HG02642 (cell line): Measurements from ENCODE around the gene DSEL.

ENCODE experiments used
- ATAC-seq: cut with Tn5 transposase; IDR thresholded peaks from one replicate; pipeline ENCODE4 v1.9.1; 2021; ENCODE audit warnings: mild to moderate bottlenecking; ENCODE audit not compliant: unreplicated experiment, poor library complexity

DSEL gene

DNA sequence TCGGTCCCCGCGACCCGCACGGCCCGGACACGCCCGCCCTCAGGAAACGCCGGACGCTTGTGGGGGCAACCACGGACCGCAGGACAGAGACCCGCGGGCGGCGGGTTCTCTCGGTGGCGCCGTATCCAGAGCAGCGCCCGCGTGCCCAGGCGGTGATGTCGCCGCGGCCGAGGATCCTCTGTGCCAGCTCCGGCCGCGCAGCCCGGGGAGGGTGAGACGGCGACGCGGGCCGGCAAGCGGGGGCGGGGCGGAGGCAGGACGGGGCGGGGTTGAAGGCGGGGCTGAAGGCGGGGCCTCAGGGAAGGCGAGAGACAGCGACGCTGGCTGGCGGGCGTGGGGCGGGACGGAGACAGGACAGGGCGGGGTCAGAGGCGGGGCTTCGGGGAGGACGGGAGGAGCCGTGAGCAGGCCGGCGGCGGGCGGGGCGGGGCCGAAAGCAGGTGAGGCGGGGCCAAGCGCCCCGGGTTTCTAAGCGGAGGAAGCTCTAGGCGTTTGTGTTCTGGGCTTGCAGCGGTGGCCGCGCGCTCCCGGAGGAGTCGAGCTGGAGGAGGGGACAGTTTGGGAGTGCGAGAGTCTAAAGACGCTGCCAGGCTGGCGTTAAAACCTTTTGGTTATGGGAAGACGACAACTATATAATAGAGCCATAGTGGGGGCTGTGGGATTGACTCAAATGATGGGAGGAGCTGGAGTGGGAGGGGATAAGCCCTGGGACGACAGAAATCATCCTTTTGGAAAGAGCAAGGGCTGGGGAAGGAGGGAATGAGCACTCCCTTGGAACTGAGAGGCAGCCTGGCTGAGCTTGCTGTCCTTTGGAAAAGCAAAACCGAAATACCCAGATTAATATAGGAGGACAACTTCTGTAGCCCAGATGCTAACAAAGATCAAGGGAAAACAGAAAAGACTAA lies at the start of gene DSEL:
Gene DSEL, minus strand, starts transcription at position 182 of the 905 bp plus-strand sequence. CDS start 2,112 bp downstream, outside the sequence.
- peak; percentile 96 for ATAC-seq

DNA sequence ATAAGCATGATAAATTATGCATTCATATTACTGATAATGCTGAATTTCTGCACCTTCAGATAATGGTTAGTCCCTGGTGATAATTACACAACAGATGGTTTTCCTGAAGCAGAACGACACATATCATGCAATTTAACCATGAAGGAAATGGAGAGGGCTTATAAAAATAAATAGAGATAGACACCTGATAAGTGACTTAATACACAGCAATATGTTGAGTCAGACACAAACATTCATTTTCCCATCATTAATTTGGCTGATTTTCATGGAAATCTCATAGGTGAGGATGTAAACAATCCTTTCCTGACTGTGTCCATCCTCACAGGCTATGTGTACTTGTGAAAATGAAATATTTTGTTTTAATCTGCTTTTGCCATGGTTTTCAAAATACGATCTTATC lies 36.9 kb upstream of the DSEL start:
- ATAC-seq: no peak

DNA sequence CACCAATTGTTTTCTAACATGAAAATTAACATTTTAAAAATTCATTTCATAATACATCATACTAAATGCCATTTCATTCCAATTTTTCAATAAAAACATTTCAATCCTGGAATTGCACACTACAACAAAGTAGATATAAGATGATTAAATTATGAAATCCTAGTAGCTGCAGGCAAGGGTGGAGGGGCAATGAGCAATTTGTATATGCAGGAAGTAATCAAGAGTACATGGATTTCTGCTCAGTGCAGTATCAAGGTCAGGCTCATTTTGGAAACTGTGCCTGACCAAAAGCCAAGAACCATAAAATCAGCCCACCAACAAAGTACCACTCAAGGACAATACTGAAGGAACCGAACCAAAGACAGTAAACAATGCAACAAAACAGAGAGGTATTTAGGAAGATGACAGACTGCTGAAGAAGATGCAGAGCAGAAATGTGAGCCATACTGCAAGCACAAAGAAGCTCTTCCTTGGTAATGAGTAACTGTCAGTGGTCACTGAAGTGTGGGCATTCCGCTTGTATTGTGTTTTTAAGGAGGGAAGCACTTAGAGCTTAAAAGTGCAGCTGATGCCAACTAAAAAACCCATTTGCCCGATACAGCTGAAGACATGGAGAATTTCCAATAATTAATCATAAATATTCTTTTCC lies 34.5 kb upstream of the DSEL start:
- ATAC-seq: no peak

DNA sequence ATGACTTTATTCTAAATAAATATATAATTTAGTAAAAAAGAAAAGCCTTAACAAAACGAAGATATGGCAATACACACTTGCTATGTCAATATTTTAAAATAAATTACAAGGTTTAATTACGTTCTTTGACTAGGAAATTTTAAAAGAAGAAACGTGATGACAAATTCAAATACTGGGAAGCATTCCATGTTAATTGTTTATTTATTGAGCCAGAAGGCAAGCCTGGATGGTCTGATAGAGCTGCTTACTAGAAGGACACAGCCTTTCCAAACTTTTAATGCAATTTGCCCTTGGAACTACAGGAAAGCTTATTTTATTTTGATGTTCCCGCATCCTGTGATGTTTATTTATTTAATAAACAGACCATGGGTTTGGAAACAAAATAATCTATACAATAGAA lies 33.4 kb upstream of the DSEL start:
- ATAC-seq: no peak

DNA sequence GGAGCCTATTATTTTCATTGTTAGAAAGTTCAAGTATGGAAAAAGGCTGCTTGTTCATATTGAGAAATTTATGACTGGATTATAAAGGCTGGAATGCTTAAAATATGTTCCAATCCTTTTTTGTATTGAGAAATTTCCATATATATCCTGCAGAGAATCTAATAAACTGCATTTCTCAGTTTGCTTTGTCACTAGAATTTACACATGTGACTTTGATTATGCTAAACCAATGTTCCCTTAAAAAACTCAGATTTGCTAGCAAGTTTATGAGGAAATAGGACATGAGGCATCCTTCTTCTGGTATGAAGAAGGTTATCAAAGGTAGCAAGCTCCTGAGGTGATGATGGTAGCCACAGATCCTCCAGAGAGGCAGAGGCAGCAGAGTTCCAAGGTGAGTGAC lies 29.2 kb upstream of the DSEL start:
- ATAC-seq: no peak

DNA sequence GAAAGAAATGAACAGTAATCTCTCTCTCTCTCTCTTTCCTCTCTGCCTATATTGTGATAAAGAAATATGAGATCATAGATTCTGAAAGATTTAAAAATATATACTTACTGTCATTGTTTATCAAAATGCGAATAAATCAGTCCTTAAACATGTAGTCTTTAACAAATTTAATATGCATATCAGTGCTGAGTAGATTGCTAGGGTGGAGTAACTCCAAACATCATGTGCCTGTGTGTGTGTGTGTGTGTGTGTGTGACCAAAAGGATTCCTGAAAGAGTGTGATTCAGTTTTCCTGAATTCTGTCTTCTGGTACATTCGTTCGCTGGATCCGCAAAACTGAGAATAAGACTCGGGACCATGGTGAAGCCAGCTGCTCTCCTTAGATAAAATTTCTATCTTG lies 24.0 kb upstream of the DSEL start:
- ATAC-seq: no peak

DNA sequence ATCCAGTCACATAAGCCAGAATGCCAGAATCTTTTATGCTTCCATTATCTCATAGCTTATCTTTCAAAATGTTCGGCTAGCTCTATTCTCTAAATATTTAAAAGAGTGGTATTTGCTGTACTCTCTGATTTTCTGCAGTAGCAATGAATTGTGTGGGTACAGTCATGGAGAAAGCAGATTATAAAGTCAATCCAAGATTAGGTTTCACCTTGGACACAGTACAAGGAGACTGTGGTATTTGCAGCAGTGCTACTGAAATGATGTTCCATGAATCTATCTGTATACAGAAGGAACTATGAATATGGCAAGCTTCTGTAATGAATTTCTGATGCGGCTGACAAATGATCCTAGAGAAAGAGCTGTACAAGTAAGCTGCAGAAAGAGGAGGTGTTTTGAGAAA lies 15.4 kb upstream of the DSEL start:
- ATAC-seq: no peak

DNA sequence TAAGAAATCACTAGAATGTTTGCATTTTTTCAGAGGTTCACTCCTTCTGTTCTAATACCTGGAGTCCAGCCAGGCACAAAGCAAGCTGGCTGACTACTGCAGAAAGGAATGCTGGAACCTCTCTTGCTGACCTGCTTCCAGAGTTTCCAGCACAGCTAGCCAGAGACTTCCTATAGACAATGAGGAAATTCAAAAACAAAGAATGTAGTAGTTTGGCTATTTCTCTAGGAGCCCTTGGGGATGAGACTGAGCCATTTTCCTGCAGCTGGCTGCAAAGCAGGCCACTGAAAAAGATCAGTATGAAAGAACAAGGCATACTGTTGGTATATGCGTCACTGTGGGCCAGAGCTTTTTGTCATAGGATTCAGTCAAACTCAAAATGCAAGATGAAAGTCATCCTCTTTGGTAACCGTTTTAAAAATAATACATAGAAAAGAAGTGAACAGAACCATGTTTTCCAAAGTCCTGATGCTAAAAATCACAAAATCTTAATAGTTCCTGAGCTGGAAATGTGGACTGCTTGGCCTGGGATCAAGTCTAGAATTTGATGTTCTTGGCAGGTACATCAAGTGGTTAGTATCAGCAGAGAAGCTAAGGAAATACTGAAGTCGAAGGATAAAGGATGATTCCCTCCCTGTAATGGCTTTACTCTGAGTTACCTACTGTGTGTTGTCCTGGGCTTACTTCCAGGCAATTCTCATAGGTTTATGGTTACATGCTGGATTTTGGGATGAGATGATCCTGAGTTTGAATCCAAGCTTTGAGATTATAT lies 9.0 kb upstream of the DSEL start:
- no peak for ATAC-seq

DNA sequence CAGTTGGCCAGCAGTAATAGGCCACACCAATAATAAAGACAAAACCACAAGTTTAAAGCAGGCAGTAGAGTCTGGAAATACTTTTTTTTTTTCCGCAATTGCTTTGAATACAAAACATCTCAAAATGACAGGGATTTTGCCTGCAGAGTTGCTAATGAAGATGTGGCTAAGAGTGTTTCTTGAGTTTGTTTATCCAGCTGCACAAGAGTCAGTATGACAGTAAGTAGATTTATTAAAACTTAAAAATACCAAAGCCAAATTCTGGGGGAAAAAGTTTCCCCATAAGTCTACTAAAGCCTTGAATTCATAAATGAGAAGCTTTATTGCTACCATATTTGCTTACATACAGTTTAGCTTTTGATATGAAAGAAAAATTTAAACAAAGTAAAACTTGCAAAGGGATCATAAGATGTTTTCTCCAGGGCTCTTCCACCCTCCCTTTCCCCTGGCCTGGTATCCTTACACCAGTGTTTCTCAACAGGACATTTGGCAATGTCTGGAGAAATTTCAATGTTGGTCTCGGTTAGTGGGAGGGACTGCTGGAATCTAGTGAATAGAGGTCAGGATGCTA lies 3.9 kb upstream of the DSEL start:
- ATAC-seq: no peak

DNA sequence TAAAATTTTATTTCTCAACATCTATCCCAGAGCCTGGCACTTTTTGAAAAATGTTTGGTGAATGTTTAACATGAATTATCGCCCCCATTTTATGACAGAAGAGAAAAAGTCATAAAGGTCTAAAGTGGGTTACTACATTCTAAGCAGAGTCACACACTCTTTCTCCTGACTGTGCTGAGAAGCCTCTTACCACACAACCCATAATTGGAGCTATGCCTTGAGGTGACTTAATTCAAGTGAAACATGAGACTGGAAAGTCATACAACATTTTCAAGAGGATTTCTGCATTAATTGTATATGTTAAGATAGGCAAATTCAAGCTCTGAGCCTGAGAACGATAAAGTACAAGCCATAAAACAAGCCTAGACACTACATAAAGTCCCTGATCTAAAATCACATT lies 3.1 kb upstream of the DSEL start:
- no peak for ATAC-seq

DNA sequence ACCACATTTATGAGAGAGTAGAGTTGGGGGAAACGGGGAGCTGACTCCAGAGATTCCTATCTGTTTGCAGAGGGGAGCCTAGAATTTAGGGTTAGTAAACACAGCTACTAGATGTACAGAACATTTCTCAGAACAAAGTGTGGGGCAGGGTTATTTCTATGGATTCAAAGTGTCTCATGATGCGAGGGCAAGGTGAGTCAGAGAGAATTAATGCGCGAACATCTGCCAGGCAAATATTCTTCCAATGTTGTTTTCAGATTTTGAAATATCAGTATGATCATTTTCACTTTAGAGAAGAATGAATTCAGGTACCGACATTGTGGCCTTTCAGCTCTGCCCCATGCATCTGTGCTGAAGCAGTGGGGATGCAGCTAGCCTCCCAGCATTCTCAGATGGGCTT lies 2.0 kb upstream of the DSEL start:
- no peak for ATAC-seq

DNA sequence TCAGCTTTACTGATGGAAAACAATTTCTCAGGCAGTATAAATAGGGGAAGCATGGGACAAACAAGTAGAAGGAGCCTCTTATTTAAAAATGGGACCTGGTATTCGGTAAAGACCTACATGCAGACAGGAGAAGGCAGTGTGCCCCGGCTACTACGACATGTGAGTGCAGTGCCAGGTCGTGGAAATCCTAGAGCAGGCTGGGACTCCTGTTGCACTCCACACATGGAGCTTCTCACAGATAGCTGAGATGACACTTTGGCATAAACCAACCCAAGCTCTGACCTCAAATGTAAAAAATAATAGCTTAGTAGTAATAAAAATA lies 885 bp upstream of the DSEL start:
- ATAC-seq: no peak

DNA sequence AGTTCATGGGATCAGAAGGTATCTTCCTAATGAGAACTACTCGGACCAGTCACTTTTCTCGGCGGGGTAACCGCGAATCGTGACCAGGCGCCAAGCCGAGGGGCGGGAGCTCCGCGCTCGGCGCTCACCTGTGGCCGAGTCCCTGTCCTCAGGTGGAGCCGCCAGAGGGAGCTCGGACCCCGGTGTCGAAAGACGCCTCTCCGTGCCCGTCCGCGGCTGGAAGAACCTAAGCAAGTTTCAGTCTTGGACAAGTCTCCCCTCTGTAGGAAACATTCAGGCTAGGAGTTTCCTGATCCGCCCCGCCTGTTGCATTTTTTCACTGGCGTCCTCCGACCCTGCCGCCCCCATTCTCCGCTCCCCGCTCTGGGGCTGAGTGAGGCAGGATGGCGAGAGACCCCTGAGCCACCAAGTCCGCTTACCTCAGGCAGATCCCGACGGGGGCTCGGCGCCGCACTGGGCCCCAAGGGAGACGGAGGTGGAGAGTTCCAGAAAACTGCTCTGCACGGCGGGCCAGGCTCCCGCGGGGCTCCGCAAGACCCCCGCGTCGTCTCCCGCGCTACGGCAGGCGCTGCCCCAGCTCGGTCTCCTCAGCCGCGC lies 480 bp downstream of the DSEL start:
- peak; percentile 38 for ATAC-seq

DNA sequence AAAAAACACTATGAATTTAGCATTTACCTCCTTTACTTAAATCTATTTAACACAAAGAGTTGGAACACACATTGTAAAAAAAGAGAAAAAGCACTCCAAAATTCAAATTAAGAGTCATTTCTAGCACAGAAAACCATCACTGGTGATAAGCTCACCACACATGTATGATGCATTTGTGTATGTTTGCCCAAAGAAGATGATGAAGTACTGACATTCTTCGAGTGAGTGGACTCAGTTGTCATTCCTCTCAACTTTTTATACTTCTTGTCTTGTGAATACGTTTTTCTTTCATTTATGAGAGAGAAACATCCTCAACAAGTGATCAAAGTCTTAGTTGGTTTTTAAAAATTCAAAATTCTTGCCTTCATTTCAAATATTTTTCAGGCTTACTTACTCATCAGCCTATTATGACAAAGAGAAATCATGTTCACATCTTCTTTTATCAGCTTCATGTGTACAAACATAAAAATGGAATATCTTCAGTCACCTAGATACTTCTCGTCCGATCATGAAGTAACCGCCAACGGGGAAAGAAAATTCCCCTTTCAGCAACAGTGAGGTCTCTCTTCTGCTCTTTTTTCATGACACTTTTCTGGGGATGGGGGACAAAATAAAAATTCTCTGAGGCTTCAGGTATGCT lies 1.5 kb downstream of the DSEL start:
- no peak for ATAC-seq

DNA sequence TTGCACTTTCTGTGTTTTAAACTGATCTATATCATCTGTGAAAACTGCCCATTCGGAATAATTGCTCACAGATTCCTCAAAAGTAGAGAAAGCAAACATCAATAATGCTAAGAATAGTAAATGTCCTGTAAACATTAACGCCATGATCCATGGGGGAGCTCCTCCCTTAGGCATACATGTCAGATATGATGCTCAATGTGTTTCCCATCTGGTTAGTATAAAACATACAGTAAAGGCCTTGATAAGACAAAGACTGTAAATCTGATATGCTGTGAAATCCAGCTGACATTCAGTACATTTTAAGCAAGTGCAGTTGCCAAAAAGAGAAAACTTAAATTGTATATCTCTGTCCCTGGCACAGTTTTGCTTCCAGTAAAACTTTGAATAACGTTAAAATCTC lies 2.1 kb downstream of the DSEL start:
- no peak for ATAC-seq

DNA sequence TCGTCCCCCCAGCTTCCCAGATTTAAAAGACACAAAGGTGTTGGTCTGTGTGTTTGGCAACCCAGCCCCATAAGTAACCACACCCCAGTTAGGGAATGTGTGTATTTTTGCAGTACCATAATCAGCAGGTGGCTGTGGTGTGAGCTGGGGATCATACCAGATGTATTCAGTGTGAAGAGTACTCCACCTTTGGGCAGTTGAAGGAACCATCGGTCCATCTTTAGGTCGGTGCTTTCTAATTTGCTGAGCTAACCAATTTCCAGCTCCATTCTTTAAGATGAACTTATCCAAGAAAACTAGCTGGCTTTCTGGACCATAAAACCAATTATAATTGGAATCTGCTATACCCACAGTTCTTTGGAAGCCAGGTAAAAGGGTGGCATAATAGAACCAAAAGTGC lies 3.2 kb downstream of the DSEL start:
- ATAC-seq: no peak

DNA sequence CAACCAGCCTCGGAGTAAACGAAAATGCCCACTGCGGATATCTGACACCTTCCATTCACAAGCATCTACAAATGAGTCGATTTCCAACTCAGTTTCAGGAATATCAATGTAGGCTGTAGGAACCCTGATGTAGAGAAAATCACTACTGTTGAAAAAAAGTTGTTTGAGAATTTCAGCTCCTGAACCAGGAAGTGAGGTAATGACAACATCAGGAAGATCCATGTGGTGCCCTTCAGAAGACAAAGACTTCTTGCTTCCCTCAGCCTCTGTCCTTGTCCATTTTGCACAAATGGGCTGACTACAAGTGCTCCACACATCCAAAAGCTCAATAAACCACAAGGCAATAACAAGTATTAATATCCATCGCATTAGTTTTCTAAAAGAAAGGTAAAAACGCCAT lies 4.7 kb downstream of the DSEL start:
- ATAC-seq: no peak

DNA sequence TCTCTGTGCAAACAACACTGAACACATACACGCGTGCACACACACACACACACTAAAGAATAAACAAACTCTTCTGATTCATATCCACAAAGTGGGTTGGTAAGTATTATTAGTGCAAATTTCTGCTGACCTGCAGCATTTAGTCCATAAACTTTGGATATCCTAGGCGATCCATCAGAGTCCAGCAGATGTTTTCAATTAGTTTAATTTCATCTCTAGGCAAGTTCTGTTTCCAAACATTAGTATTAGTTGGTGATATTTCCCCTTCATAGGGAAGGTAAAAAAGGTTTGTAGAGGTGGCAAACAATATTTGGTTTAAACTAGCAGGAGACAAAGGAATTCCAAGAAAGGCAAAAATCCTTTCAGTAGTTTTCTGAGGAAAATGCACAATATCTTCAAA lies 5.7 kb downstream of the DSEL start:
- no peak for ATAC-seq

DNA sequence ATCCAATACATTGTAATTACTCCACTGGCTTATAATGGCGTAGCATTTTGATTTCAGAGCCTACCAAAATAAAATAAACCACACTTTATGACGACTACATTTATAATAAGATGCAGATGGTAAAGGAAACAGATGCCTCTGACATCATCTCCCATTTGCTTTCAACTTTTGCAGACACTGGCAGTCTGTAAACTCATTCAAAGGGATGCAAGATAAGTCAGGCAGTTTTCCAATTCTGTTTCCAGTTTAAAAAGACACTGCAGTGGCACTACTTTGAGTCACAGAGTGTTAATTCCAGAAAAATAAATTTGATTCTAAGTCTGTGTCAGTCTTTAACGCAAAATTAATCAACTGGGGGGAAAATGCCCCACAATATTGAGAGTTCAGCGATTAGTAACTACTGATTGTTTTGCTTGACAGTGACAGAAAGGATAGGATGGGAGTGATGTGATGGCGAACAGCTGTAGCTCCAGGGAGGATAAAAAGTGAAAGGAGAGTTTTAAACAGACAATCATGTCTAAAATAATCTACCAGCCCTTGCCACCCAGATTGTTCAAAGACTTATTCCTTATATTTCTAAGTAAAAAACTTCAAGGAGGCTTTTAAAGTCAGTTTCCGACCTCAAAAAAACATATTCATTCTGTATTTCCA lies 6.7 kb downstream of the DSEL start:
- no peak for ATAC-seq

DNA sequence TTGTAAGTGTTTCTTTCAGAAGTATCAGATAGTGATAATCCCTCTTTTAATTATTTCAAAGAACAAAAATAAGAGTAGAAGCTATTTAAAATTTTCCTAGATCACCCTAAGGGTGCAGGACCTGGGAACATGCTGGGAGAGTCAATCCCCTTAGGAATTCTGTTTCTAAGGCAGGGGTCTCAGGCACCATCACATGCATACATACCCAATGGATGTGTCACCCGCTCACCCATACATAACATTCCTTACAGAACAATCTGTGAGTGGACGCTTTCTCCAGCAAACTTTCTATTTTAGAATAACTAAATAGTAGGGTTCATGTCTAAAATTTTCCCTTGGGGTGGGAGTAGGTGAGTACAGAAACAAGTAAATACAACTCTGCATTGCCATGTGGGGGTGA lies 8.4 kb downstream of the DSEL start:
- ATAC-seq: no peak
